Lung (tissue), 12 donors: ENCODE data around the gene UROS. TPM values are rescaled to one million over a fixed set of nuclear protein-coding genes. Genes with fewer than 3 reads are reported as not detected.

Experiments
- ATAC-seq: fragments of 200-7000 bp; cut with Tn5 transposase; one replicate; pipeline ENCODE4 v1.9.1; 2020; ENCODE audit warnings: moderate number of reproducible peaks; ENCODE audit not compliant: insufficient read depth, low FRiP score
- DNase-seq, 3 donors: peaks; one replicate each; pipeline ENCODE4 v3.0.0-alpha.2; 2013 to 2017
- H3K27ac ChIP-seq, 2 donors: one replicate each; pipeline ENCODE4 v1.5.1; 2013; ENCODE audit warnings: mild to moderate bottlenecking in 2 of 2, moderate library complexity in 2 of 2, control low read depth in 1 of 2, inconsistent platforms in 1 of 2, low read depth in 1 of 2, low read length in 1 of 2
- H3K27me3 ChIP-seq, 3 donors: one replicate each; pipeline ENCODE4 v1.5.1; 2013; ENCODE audit warnings: low read length in 2 of 3; ENCODE audit not compliant: control insufficient read depth in 3 of 3, insufficient read depth in 3 of 3
- H3K36me3 ChIP-seq, 4 donors: one replicate each; pipeline ENCODE4 v1.5.1; 2013; ENCODE audit warnings: low read length in 4 of 4, mild to moderate bottlenecking in 1 of 4, moderate library complexity in 1 of 4; ENCODE audit not compliant: control insufficient read depth in 4 of 4, insufficient read depth in 4 of 4
- H3K4me1 ChIP-seq, 5 donors: one replicate each; pipeline ENCODE4 v1.5.1; 2013; ENCODE audit warnings: low read length in 5 of 5, mild to moderate bottlenecking in 2 of 5, moderate library complexity in 1 of 5; ENCODE audit not compliant: control insufficient read depth in 5 of 5, insufficient read depth in 5 of 5
- H3K4me3 ChIP-seq: one replicate; pipeline ENCODE4 v1.5.1; 2013; ENCODE audit warnings: mild to moderate bottlenecking, control low read depth, moderate library complexity
- H3K9ac ChIP-seq, 2 donors: one replicate each; pipeline ENCODE4 v1.5.1; 2013; ENCODE audit warnings: low read length in 2 of 2, control low read depth in 1 of 2; ENCODE audit not compliant: insufficient read depth in 1 of 2
- H3K9me3 ChIP-seq, 4 donors: one replicate each; pipeline ENCODE4 v1.5.1; 2013; ENCODE audit warnings: low read length in 3 of 4, mild to moderate bottlenecking in 1 of 4, moderate library complexity in 1 of 4; ENCODE audit not compliant: control insufficient read depth in 4 of 4, insufficient read depth in 3 of 4
- WGBS, 2 donors: extraction: QIAGEN DNeasy Blood & Tissue Kit; methylation state at CpG; one replicate each; pipeline ENCODE4 v1.1.7; 2013; 5-methylcytosine and 5-hydroxymethylcytosine counted together
- polyA plus RNA-seq, 2 donors: library from polyadenylated mRNA; stranded (reverse); fragments of 200-250 nt; gene quantifications; one replicate each; pipeline ENCODE4 v1.2.1, GENCODE V29; 2013
- total RNA-seq, 2 donors: library from RNA; depleted of rRNA in 1 of 2; stranded (reverse); fragments of >200 nt in 1 of 2; gene quantifications; one replicate each; pipeline ENCODE4 v1.2.1, GENCODE V29; 2014 to 2021
- TF ChIP-seq, protein P1 (sequence below): IDR thresholded peaks from 2 replicates; pipeline ENCODE4 v1.5.1; 2012; ENCODE audit warnings: mild to moderate bottlenecking; ENCODE audit errors: control extremely low read depth, extremely low read depth
- donor health status: control.
- donor health status: control.
- donor health status: Bipolar disorder and iron deficiency.
- donor health status: healthy.
- donor health status: DM: yes; HTN: yes; CAD: no.

UROS gene
- total and polyA plus RNA-seq, 4 donors: 29.8 to 45.5 (median 38.6) TPM

DNA sequence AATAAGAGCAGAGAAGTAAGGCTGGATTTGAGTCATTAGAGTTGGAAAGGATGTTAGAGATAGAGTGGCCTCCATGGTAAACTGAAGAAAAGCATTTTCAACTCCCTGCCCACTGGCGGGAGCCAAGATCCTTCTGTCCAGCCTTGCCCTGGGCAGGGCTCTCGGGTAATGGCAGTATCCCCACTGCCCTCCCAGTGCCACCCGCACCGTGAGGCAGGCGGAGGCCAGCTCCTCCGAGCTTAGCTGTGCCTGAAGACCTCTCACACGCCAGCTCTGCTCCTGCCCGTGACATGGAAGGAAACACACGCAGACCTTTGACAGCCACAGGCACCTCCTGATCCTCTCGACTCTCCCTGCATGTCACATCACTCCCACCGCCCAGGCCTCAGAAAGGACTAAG lies 22.6 kb upstream of the UROS start:
- no peak for ATAC-seq
- Histone ChIP-seq H3K36me3 (peaks cover 5 to 30% (median 24%) of the 10 kb centered on the region in 4 donors), H3K9me3 (no peaks in the 10 kb centered on the region), H3K4me1 (no peaks in the 10 kb centered on the region), H3K9ac (no peak overlapping the region), H3K4me3 (no peak overlapping the region), H3K27me3 (no peaks in the 10 kb centered on the region), H3K27ac (no peak overlapping the region)
- 93 to 95% methylated on average over 11 of the region's 11 CpGs for WGBS, 2 donors
- DNase-seq: no peak
- TF ChIP-seq, protein P1, sequence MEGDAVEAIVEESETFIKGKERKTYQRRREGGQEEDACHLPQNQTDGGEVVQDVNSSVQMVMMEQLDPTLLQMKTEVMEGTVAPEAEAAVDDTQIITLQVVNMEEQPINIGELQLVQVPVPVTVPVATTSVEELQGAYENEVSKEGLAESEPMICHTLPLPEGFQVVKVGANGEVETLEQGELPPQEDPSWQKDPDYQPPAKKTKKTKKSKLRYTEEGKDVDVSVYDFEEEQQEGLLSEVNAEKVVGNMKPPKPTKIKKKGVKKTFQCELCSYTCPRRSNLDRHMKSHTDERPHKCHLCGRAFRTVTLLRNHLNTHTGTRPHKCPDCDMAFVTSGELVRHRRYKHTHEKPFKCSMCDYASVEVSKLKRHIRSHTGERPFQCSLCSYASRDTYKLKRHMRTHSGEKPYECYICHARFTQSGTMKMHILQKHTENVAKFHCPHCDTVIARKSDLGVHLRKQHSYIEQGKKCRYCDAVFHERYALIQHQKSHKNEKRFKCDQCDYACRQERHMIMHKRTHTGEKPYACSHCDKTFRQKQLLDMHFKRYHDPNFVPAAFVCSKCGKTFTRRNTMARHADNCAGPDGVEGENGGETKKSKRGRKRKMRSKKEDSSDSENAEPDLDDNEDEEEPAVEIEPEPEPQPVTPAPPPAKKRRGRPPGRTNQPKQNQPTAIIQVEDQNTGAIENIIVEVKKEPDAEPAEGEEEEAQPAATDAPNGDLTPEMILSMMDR: no peak

DNA sequence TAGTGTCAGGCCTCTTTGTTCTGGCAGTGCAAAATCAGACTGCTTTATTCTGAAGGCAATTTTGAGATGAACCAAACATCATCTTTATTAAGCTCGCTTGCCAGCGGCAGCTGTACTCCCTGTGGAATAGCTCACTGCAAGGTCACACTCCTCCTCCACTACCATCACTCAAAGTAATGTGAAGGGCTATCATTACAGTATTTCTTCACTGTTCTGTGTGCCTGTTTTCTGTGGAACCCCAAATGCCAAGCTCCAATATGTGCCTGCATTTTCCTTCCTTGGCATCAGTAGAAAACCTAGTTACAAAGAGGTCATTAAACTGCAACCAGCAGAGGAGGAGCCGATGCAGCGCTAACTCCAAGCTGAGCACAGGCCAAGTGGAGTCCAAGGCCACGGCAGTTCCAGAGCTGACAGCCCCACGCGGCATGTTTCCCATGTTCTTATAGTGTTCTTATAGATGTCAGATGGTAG lies 21.7 kb upstream of the UROS start:
- Histone ChIP-seq H3K27me3 (no peaks in the 10 kb centered on the region), H3K4me1 (no peaks in the 10 kb centered on the region), H3K27ac (no peak overlapping the region), H3K36me3 (peaks cover 12 to 39% (median 26%) of the 10 kb centered on the region in 4 donors), H3K4me3 (no peak overlapping the region), H3K9ac (no peak overlapping the region), H3K9me3 (no peaks in the 10 kb centered on the region)
- no peak for ATAC-seq
- 88 to 90% methylated on average over 7 of the region's 7 CpGs for WGBS, 2 donors
- DNase-seq: peak in 1 of 3 donors; percentile 4
- TF ChIP-seq, protein P1: no peak

DNA sequence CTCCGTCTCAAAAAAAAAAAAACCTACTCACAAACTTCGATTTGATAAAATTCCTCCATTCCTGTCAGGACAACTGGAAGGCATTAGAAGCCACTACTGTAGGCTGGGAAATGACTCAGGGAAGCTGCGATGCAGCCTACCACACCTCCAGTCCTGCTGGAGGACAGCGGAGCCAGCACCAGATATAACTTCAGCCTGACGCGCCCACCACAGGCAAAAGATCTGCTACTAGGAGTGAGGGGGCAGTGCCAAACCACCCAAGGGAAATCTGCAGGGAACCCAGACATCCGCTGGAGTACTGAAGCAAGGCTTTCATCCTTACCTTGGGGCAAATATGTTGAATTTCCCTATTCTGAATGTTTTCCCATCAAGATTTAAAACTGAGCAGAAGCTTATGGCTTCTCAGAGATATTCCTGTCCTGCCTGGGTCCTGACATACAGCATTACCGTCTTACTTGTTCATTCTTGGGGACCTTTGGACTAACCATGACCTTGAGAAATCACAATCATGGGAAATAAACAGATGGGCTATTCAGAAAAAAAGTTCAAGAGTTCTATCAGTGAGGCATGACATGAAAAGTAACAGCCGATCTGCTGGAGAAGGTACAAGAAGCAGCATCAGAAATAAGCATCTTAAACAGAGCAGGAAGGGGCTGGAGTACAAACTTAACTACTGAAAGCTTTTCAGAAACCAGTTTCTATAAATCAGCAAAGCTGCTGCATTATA lies 20.7 kb upstream of the UROS start:
- 92 to 97% methylated on average over 9 of the region's 9 CpGs for WGBS, 2 donors
- no peak overlapping the region for H3K9ac ChIP-seq
- no peaks in the 10 kb centered on the region for H3K27me3 ChIP-seq
- H3K36me3 ChIP-seq: peaks cover 16 to 43% (median 29%) of the 10 kb centered on the region in 4 donors
- no peak for ATAC-seq
- H3K4me3 ChIP-seq: no peak overlapping the region
- H3K27ac ChIP-seq: no peak overlapping the region
- H3K9me3 ChIP-seq: no peaks in the 10 kb centered on the region
- TF ChIP-seq, protein P1: no peak
- no peak for DNase-seq
- no peaks in the 10 kb centered on the region for H3K4me1 ChIP-seq
